ENCODE measurements around the gene MUC4. TPM values are rescaled to one million over a fixed set of nuclear protein-coding genes. Genes with fewer than 3 reads are reported as not detected.
"Not testable (repeated sequence)": the region's sequence is repeated elsewhere in the genome, so short reads cannot be mapped to it uniquely, and the experiment has no call there.

The MUC4 gene
- total and polyA plus RNA-seq, 2 of the 4 experiments (the other 2 are of a cell fraction) = not detected

GRCh38 chr3:195805588-195805987, 6.1 kb downstream of the MUC4 start:
- in situ Hi-C loops (cut with MboI; ENCODE audit: low sequenced_read_pairs) = loop anchor here (5.0 kb wide), 1 partner anchor 48 kb away; no protein-coding TSS in a partner anchor
- H2AFZ ChIP-seq (replicated peaks; ENCODE audit: low read length, poor library complexity); ATAC-seq (ENCODE audit: low read depth); intact Hi-C loops (cut with micrococcal nuclease); dilution Hi-C loops (cut with HindIII; ENCODE audit: low sequenced_read_pairs, unreplicated experiment); H3K23ac ChIP-seq (ENCODE audit: low read depth, low read length); H3K9me3 ChIP-seq (ENCODE audit: control insufficient read depth, insufficient read depth, low read length); H4K5ac ChIP-seq (ENCODE audit: low read depth, low read length); BruUV-seq (replicated peaks); H4K91ac ChIP-seq (ENCODE audit: insufficient read depth, low read depth, low read length); H3K9ac ChIP-seq (ENCODE audit: low read depth, low read length); H3K4ac ChIP-seq (ENCODE audit: low read depth, low read length); H3K4me2 ChIP-seq (ENCODE audit: low read depth, low read length); H2AK5ac ChIP-seq (ENCODE audit: low read depth, low read length); H3K14ac ChIP-seq (replicated peaks; ENCODE audit: low read depth, low read length); POLR2A ChIA-PET (ENCODE audit: unreplicated experiment); H2BK15ac ChIP-seq (ENCODE audit: low read depth, low read length); H3K36me3 ChIP-seq (ENCODE audit: control insufficient read depth, insufficient read depth, low read length); H2BK120ac ChIP-seq (ENCODE audit: low read depth, low read length); H3K27ac ChIP-seq (ENCODE audit: insufficient read depth, low read length); H3K9me1 ChIP-seq (ENCODE audit: insufficient read depth, low read length); H3K4me3 ChIP-seq (ENCODE audit: insufficient read depth, low read depth, low read length); H3K4me1 ChIP-seq (ENCODE audit: control insufficient read depth, insufficient read depth, low read length); H4K20me1 ChIP-seq (ENCODE audit: insufficient read depth, low read length); CTCF ChIA-PET; H3K18ac ChIP-seq (ENCODE audit: low read depth, low read length); H2BK20ac ChIP-seq (ENCODE audit: low read depth, low read length); DNase-seq; H4K8ac ChIP-seq (ENCODE audit: low read depth in 2 of 2, low read length in 2 of 2); H3K79me1 ChIP-seq (ENCODE audit: low read depth in 1 of 2, low read length in 2 of 2); H2AK9ac ChIP-seq (replicated peaks; ENCODE audit: low read depth, low read length, poor library complexity); H2BK5ac ChIP-seq (ENCODE audit: low read depth, low read length, poor library complexity, severe bottlenecking); H3K56ac ChIP-seq (ENCODE audit: extremely low read depth, insufficient read depth, low read length): not testable (repeated sequence)
- 83% methylated on average over 1 of the region's 5 CpGs; no CpG with 5 or more reads in 1 of the 2 experiments for WGBS, 2 experiments (ENCODE audit: extremely low coverage in 2 of 2, insufficient read length in 1 of 2)
- H3K27me3 ChIP-seq (ENCODE audit: control insufficient read depth, insufficient read depth, low read length) = peaks cover 63% of the 10 kb centered on the region

Measured in IMR-90 (cell line).